Coronary artery (tissue), 2 donors: ENCODE data around the gene DGKD.

Experiments
- DNase-seq: peaks from one replicate; pipeline ENCODE4 v3.0.0-alpha.2; 2017; ENCODE audit warnings: low spot score
- H3K27ac ChIP-seq, 2 donors: fragments of 200-600 bp; sonication (generic); one replicate each; pipeline ENCODE4 v1.5.1; 2016 to 2019
- H3K4me3 ChIP-seq: fragments of 200-600 bp; sonication (generic); 2 replicates; pipeline ENCODE4 v1.5.1; 2016; ENCODE audit warnings: mild to moderate bottlenecking, moderate library complexity
- CTCF ChIP-seq: fragments of 200-600 bp; sonication (generic); IDR thresholded peaks from one replicate; pipeline ENCODE4 v1.5.1; 2019; ENCODE audit warnings: antibody characterized with exemption

DGKD gene

GRCh38 chr2:233449081-233449901 lies 95.0 kb downstream of the DGKD start:
- no peak for DNase-seq
- no peak overlapping the region for H3K4me3 ChIP-seq
- peak; percentile 78 for TF ChIP-seq CTCF
- H3K27ac ChIP-seq = no peak overlapping the region

DNA sequence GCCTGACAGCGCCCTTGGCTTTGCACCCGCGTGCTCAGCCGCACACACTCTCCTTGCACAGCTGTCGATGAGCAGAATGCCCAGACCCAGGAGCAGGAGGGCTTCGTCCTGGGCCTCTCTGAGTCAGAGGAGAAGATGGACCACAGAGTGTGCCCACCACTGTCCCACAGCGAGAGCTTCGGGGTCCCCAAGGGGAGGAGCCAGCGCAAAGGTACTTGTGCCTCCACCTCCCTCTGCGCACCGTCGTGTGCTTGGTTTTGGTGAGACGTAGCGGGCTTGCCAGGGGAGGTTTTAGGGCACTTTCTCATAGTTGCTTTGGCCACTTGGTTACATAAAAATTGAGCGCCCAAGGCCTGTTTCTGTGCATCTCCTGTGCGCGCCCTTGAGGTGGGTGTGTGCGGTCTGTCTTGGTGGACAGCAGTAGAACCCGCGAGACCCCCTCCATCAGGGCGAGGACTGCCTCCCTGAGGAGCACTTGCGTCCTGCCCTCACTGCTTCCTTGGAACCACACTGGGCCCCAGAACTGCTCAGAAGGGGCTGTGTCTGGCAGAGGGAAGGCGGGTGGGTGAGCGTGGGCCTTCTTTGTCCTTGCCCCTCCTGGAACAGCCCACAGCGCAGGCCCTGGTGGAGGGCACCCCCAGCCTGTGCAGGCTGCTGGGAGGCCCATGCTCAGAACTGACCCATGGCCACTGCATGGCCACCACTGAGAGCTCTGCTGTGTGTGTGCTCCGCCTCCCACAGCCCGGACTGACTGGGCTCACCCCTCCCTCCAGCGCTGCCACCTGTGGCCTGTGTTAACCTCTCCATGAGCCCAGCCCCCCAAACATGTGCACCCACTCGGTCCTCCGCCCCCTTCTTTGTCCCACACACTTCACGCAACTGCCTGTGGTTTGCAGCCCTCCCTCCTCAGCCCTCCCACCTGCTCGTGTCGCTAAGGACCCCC lies 95.9 kb downstream of the DGKD start:
- Histone ChIP-seq H3K4me3 (no peak overlapping the region), H3K27ac (no peak overlapping the region)
- TF ChIP-seq CTCF = no peak
- no peak for DNase-seq

DNA sequence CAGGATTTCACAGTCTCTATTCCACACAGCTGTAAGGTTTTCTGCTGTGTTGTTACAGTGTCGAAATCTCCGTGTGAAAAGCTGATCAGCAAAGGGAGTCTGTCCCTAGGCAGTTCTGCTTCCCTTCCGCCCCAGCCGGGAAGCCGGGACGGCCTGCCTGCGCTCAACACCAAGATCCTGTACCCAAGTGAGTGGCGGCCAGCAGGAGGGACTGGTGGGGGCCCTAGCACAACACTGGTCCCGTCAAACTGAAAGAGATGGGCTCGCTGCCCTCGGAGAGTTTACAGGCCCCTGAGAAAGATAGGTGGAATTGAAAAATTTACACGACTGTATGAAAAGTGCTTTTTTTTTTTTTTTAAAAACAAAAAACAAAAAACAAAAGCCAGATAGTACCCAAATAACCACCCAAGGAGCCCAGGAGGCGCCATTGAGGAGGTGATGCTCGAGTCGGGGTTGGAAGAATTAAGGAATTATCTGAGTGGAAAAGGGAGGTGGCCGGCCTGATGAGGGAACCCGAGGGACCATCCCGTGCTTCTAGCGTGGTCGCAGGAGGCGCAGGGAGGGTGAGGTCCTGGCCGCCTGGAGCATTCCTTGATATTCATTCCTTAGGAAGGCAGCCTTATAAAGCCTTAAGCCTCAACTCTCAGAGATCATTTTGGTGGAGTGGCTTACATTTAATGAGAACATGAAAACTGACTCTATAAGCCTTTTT lies 96.7 kb downstream of the DGKD start:
- TF ChIP-seq CTCF = no peak
- Histone ChIP-seq H3K4me3 (no peak overlapping the region), H3K27ac (no peak overlapping the region)
- DNase-seq = no peak

DNA sequence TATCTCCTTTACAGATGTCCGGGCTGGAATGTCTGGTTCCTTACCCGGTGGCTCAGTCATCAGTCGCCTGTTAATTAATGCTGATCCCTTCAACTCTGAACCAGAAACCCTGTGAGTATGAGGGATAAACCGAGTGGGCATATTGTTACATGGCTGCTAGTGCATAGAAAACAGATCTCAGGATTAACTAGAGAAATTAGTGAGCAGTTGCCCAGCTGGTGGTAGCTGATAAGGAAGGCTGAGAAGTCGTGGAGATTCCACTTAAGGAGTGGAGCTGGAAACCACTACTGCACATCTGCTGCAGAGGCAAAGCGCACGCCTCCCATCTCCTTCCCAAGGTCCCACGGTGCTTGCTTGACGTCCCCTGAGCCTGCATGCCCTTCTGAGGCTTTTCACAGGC lies 97.7 kb downstream of the DGKD start:
- Histone ChIP-seq H3K4me3 (no peak overlapping the region), H3K27ac (no peak overlapping the region)
- no peak for TF ChIP-seq CTCF
- no peak for DNase-seq

DNA sequence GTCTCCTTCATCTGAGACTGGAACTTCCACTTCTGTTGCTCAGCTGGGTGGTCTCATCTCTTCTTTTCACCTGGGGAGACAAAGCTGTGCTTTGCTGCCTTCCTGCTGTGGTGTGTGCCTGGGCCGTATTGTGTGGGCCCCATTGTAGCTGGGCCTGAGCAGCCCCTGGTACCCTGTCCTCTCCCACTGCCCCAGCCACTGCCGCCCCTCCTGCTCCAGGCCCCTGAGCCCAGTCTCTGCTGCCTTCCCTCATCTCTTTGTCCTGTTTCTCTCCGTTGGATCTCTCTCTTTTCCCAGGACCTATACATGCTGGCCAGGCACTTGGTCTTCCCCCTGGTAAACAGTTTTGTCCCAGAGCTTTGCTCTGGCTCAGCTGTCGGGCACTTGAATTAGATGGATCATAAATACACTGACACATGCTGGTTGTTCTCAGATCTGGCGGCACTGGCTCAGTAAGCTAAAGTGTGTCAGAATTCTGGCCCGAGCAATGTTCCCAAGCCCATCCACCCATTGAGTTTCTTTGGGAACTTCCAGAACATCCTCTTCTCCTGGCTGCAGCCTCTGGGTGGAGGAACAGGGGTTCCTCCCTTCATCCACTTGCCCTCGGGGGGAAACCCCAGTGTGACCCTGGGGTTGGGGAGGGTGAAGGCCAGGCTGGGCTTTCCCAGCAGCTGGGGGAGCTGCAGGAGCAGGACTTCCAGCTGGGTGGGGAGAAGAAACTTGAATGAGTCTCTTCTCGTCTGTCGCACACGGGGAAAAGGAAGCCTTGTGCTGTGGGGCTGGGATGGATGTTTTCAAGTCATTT lies 99.0 kb downstream of the DGKD start:
- DNase-seq = no peak
- H3K27ac ChIP-seq = no peak overlapping the region
- TF ChIP-seq CTCF = no peak
- H3K4me3 ChIP-seq = no peak overlapping the region

GRCh38 chr2:233453916-233454315 lies 99.6 kb downstream of the DGKD start:
- Histone ChIP-seq H3K27ac (no peak overlapping the region), H3K4me3 (no peak overlapping the region)
- DNase-seq = no peak
- TF ChIP-seq CTCF = no peak
